Type B pancreatic cell (in vitro differentiated cells): ENCODE results near the gene MTG2. TPM values are rescaled to one million over a fixed set of nuclear protein-coding genes. Genes with fewer than 3 reads are reported as not detected.

ENCODE experiments used
- DNase-seq: peaks from one replicate; pipeline ENCODE4 v3.0.0; 2021; ENCODE audit warnings: mixed read lengths; ENCODE audit not compliant: unreplicated experiment; ENCODE audit errors: extremely low spot score
- H3K27ac Mint-ChIP-seq: 2 replicates; pipeline ENCODE4 v1.8.0; 2021; ENCODE audit warnings: mild to moderate bottlenecking, mixed read lengths
- H3K27me3 Mint-ChIP-seq: 2 replicates; pipeline ENCODE4 v1.8.0; 2021; ENCODE audit warnings: mixed read lengths
- H3K36me3 Mint-ChIP-seq: 2 replicates; pipeline ENCODE4 v1.8.0; 2021; ENCODE audit warnings: mixed read lengths
- H3K4me1 Mint-ChIP-seq: one replicate; pipeline ENCODE4 v1.8.0; 2021; ENCODE audit warnings: mixed read lengths; ENCODE audit not compliant: unreplicated experiment
- H3K4me3 Mint-ChIP-seq: 2 replicates; pipeline ENCODE4 v1.8.0; 2021; ENCODE audit warnings: mild to moderate bottlenecking, mixed read lengths
- H3K9me3 Mint-ChIP-seq: 2 replicates; pipeline ENCODE4 v1.8.0; 2021; ENCODE audit warnings: mixed read lengths
- total RNA-seq: library from RNA; stranded (reverse); gene quantifications from 2 replicates; pipeline ENCODE4 v1.2.1, GENCODE V29; 2021; ENCODE audit warnings: low replicate concordance
- TF ChIP-seq, protein P1 (sequence below): fragments of 200-600 bp; sonication (generic); conservative IDR thresholded peaks from 2 replicates; pipeline ENCODE4 v1.5.0; 2021; ENCODE audit warnings: antibody characterized with exemption, mild to moderate bottlenecking

The MTG2 gene
- total RNA-seq, 1 donor from 2014 or later, result 37.4 TPM

DNA sequence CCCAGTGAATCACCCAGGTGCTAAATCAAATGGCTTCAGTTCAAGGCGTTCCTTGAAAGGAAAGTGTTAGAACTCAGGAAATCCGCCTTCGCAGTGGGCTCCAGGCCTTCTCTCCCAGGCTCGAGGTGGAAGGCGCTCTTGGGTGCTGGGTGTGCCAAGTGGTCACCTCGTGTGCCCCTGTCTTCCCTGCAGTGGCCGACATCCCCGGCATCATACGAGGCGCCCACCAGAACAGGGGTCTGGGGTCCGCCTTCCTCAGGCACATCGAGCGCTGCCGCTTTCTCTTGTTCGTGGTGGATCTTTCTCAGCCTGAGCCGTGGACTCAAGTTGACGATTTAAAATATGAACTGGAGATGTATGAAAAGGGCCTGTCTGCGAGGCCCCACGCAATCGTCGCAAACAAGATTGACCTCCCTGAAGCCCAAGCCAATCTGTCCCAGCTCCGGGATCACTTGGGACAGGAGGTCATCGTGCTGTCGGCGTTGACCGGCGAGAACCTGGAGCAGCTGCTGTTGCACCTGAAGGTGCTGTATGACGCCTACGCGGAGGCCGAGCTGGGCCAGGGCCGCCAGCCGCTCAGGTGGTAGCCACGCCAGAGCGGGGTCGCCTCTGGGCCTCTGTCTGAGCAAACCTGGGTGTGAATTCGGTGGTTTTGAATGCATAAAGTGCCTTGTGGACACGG lies 17.8 kb downstream of the MTG2 start:
- H3K4me3 Mint-ChIP-seq, result no peak overlapping the region
- no peak for DNase-seq
- no peak overlapping the region for H3K27ac Mint-ChIP-seq
- no peaks in the 10 kb centered on the region for H3K27me3 Mint-ChIP-seq
- H3K9me3 Mint-ChIP-seq, result no peaks in the 10 kb centered on the region
- H3K4me1 Mint-ChIP-seq, result no peaks in the 10 kb centered on the region
- TF ChIP-seq, protein P1, sequence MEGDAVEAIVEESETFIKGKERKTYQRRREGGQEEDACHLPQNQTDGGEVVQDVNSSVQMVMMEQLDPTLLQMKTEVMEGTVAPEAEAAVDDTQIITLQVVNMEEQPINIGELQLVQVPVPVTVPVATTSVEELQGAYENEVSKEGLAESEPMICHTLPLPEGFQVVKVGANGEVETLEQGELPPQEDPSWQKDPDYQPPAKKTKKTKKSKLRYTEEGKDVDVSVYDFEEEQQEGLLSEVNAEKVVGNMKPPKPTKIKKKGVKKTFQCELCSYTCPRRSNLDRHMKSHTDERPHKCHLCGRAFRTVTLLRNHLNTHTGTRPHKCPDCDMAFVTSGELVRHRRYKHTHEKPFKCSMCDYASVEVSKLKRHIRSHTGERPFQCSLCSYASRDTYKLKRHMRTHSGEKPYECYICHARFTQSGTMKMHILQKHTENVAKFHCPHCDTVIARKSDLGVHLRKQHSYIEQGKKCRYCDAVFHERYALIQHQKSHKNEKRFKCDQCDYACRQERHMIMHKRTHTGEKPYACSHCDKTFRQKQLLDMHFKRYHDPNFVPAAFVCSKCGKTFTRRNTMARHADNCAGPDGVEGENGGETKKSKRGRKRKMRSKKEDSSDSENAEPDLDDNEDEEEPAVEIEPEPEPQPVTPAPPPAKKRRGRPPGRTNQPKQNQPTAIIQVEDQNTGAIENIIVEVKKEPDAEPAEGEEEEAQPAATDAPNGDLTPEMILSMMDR, result no peak
- peaks cover 18% of the 10 kb centered on the region for H3K36me3 Mint-ChIP-seq

DNA sequence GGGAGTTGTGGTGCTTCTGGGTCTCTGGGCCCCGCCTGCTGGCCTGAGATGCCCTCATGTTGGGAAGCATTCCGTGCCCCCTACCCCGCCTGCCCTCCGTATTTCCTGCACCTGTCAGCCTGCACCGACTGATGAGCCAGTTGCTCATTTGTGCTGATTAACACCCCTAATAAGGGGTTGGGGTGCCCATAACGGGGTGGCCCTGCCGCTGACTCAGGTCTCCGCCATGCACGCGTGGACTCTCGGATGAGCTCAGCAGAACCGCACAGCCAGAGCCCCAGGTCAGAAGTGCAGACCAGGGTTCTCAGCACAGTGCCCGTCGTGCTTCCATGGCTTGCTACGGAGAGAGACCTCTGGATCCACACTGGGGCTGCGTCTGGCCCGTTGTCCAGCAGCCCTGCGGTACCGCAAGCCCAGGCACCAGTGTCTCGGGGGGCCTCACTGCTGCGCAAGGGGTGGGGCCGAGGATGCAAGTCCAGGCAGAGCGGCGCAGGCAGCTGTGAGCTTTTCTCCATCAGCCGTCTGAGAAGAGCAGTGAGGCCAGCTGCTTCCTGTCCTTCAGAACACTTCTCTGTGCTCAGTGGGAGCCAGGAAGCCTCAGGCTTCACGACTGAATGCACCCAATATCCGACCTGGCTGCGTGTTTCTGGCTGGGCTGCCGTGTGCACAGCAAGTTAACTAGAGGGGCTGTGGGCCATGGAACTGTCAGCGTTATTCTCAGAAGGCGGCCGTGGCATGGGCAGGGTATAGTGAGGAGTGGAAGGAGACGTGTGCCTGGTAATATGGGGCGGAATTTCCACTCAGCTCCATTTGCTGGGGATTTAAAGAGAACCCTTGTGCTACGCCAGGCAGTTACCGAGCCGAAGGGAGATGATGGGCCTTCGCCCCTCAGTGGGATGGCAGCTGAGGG lies 18.6 kb downstream of the MTG2 start:
- H3K27ac Mint-ChIP-seq, result no peak overlapping the region

DNA sequence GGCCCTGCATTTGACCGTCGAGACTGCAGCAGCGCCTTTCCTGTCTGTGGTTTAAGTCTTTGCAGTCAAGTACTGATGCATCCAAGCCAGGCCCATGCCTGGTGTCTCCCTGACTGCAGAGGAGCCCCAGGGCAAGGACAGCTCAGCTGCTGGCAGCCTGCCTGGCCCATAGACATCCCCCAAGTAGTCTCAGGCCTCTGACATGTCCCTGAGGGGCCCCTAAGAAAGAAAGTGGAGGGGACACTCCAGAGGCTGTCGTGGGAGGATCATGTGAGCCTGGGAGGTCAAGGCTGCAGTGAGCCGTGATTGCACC lies 19.2 kb downstream of the MTG2 start:
- Mint-ChIP-seq H3K4me3 (no peak overlapping the region), H3K36me3 (peaks cover 16% of the 10 kb centered on the region), H3K9me3 (no peaks in the 10 kb centered on the region), H3K4me1 (no peaks in the 10 kb centered on the region), H3K27ac (no peak overlapping the region), H3K27me3 (no peaks in the 10 kb centered on the region)
- TF ChIP-seq, protein P1, result no peak
- no peak for DNase-seq

More for the DNA sequence above, 18.6 kb downstream of the MTG2 start:
- Mint-ChIP-seq H3K36me3 (peaks cover 16% of the 10 kb centered on the region), H3K4me3 (no peak overlapping the region), H3K9me3 (no peaks in the 10 kb centered on the region), H3K4me1 (no peaks in the 10 kb centered on the region), H3K27me3 (no peaks in the 10 kb centered on the region)
- TF ChIP-seq, protein P1, result no peak
- no peak for DNase-seq

DNA sequence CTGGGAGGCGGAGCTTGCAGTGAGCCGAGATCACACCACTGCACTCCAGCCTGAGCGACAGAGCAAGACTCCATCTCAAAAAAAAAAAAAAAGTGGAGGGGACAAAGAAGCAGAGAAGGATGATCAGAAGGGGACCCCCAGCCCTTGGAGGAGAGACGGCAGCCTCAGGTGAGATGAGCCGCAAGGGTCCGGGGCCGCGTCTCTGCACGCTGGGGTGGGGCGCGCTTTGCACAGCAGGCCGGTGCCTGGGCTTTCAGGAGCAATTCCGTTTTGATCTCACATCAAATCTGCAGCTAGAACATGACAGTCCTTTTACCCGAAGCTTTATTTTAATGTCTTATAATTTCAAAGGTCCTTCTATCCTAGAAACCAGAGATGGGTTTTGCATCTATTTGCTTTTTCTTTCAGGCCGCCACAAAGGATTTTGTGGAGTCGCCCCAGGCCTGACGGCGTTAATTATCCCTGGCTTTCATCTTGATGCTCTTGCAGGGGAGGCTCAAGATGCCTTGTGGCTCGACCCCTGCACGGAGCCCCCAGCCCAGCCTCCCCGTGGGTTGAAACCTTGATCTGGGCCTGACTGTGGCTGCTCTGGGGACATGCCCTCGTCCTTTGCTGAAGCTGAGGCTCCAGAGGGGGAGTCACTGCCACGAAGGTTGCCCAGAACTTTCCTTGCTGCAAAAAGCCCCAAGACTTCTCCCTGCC lies 20.0 kb downstream of the MTG2 start:
- Mint-ChIP-seq H3K27me3 (no peaks in the 10 kb centered on the region), H3K4me3 (no peak overlapping the region), H3K27ac (no peak overlapping the region), H3K4me1 (no peaks in the 10 kb centered on the region), H3K9me3 (no peaks in the 10 kb centered on the region), H3K36me3 (peaks cover 16% of the 10 kb centered on the region)
- TF ChIP-seq, protein P1, result no peak
- no peak for DNase-seq

DNA sequence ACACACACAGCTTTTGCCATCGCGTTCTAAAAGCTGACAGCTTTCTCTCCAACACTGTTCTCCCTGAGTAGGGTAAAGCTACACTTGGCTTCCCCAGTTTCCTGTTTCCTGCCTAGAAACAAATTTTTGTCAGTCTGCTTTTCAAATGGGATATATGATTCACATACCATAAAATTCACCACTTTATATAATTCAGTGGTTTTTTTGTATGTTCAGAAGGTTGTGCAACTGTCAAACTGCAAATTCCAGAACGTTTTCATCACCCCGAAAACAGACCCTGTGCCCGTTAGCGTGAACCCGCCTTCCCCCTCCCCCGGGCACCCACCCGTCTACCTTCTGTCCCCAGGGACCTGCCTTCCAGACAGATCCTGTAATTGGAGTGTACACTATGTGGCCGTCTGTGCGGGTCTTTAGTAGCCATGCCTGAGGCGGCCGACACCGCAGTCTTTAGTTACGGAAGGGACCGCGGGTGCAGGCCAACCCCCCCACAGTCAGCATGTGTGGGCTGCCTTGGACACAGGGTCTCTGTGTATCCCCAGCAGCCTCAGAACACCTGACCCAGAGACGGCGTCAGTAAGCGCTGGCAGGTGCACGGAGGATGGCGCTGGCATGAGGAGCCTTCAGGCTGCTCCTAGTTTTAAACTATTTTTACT lies 20.7 kb downstream of the MTG2 start:
- DNase-seq, result no peak
- no peaks in the 10 kb centered on the region for H3K27me3 Mint-ChIP-seq
- TF ChIP-seq, protein P1, result no peak
- no peaks in the 10 kb centered on the region for H3K4me1 Mint-ChIP-seq
- H3K4me3 Mint-ChIP-seq, result no peak overlapping the region
- H3K9me3 Mint-ChIP-seq, result no peaks in the 10 kb centered on the region
- peaks cover 16% of the 10 kb centered on the region for H3K36me3 Mint-ChIP-seq
- no peak overlapping the region for H3K27ac Mint-ChIP-seq
